ENCODE data around the gene NOD1. TPM values are rescaled to one million over a fixed set of nuclear protein-coding genes. Genes with fewer than 3 reads are reported as not detected.

The NOD1 gene
- total and polyA plus RNA-seq, 2 experiments from 2014 or later: 5.9 to 11.1 TPM

DNA sequence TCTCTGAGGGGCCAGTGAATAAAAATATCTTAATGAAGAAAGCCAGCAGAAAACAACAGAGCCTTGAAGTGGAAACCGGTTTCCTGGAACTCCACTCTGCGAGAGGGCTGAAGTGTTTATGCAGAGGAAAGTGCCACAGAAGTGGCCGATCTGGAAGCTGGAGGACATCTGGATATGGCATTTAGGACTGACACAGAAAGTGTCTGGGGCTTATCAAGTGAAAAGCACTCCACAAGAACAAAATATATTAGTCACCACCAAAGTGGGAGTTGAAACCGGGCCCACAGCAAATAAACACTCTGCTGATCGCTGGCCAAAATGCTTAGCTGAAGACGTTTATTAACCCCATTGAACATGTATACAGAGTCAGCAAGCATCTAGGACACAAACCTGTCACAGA lies 7.8 kb downstream of the NOD1 start:
- Histone ChIP-seq H3K79me2 (ENCODE audit: insufficient read depth) (peaks cover 73% of the 10 kb centered on the region), H3K4me1 (ENCODE audit: insufficient read depth) (peaks cover 81% of the 10 kb centered on the region), H3F3A (ENCODE audit: insufficient read depth) (peaks cover 73% of the 10 kb centered on the region), H2AFZ (no peak overlapping the region), H3K4me2 (ENCODE audit: unreplicated experiment) (peak overlapping the region; percentile 86), H3K9me3 (ENCODE audit: low read depth) (no peaks in the 10 kb centered on the region), H3K36me3 (ENCODE audit: low read depth) (no peaks in the 10 kb centered on the region), H3K27ac (peak overlapping the region; percentile 92), H3K9ac (peak overlapping the region; percentile 67), H3K27me3 (replicated peaks; ENCODE audit: insufficient read depth) (no peaks in the 10 kb centered on the region), H3K4me3 (peak overlapping the region; percentile 34), H3K9me2 (ENCODE audit: insufficient read depth) (no peaks in the 10 kb centered on the region), H4K20me1 (ENCODE audit: insufficient read depth) (no peaks in the 10 kb centered on the region)
- 0 to 3% methylated on average over 6 of the region's 6 CpGs for WGBS, 2 experiments (ENCODE audit: low coverage in 1 of 2, low lambda C conversion rate in 2 of 2, missing lambda C conversion rate in 2 of 2)
- in situ Hi-C loops (cut with MboI): no loop called here
- DNase-seq: peak; percentile 92
- TF ChIP-seq EZH2phosphoT487 (IDR thresholded peaks at IDR 0.05; ENCODE audit: insufficient read depth, low read depth): no peak

DNA sequence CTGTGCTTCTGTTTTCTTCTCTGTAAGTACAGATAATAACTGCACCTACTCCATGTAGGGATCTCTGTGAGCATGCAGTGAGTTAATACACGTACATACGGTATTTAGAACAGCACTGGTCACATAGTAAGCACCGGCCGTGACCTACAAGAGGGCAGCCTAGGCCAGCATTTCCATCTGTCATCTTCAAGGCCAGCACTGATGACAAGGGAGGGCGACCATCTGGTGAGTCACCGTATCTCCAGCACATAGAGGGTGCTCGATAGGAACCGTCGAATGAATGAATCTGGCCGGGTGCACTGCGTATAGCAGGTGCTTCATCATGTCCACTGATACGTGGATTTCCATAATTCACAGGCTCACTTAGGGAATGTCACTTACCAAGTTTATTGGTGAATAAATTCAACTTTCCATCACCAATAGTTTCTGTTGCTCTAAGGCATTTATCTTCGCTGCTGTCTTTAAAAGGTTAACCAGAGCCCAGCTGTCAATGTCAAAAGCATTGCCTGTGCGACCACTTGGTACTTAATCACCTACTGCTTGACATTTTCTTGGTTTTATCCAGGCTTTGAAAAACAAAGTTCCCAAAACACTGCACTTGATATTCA lies 8.3 kb downstream of the NOD1 start:
- no peaks in the 10 kb centered on the region for H3K9me3 ChIP-seq (ENCODE audit: low read depth)
- H3K79me2 ChIP-seq (ENCODE audit: insufficient read depth): peaks cover 70% of the 10 kb centered on the region
- H2AFZ ChIP-seq: no peak overlapping the region
- peaks cover 71% of the 10 kb centered on the region for H3F3A ChIP-seq (ENCODE audit: insufficient read depth)
- no peaks in the 10 kb centered on the region for H4K20me1 ChIP-seq (ENCODE audit: insufficient read depth)
- TF ChIP-seq EZH2 (IDR thresholded peaks at IDR 0.05; ENCODE audit: insufficient read depth, poor library complexity, severe bottlenecking) (no peak), EZH2phosphoT487 (IDR thresholded peaks at IDR 0.05; ENCODE audit: insufficient read depth, low read depth) (no peak)
- peak overlapping the region; percentile 34 for H3K4me3 ChIP-seq
- no peaks in the 10 kb centered on the region for H3K9me2 ChIP-seq (ENCODE audit: insufficient read depth)
- H3K4me2 ChIP-seq (ENCODE audit: unreplicated experiment): peak overlapping the region; percentile 86
- in situ Hi-C loops (cut with MboI): no loop called here
- no peaks in the 10 kb centered on the region for H3K27me3 ChIP-seq (replicated peaks; ENCODE audit: insufficient read depth)
- WGBS, 2 experiments (ENCODE audit: low coverage in 1 of 2, low lambda C conversion rate in 2 of 2, missing lambda C conversion rate in 2 of 2): 5 to 7% methylated on average over 14 of the region's 14 CpGs
- no peaks in the 10 kb centered on the region for H3K36me3 ChIP-seq (ENCODE audit: low read depth)
- H3K27ac ChIP-seq: peak overlapping the region; percentile 92
- peaks cover 81% of the 10 kb centered on the region for H3K4me1 ChIP-seq (ENCODE audit: insufficient read depth)
- DNase-seq: peak; percentile 72
- H3K9ac ChIP-seq: peak overlapping the region; percentile 67

DNA sequence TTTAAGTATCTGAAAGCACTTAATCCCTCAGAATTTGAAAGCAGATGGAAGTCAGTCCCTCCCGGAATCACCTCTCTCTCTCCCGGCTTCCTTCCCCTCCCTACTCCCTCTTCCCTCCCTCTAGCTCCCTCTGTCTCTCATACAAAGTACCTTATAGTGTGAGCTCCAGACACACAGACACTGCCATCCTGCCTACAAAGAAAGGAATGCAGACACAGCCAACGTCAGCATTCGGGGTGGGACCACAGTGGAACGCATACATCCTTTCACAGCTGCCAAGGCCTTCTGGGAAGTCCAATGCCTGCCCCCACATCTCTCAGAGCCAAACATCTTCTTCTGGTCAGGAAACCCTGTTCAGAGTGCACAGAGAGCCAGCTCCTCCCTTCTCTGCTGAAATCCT lies 9.3 kb downstream of the NOD1 start:
- Histone ChIP-seq H4K20me1 (ENCODE audit: insufficient read depth) (no peaks in the 10 kb centered on the region), H3K9me2 (ENCODE audit: insufficient read depth) (no peaks in the 10 kb centered on the region), H2AFZ (peak overlapping the region; percentile 46), H3K4me1 (ENCODE audit: insufficient read depth) (peaks cover 82% of the 10 kb centered on the region), H3F3A (ENCODE audit: insufficient read depth) (peaks cover 73% of the 10 kb centered on the region), H3K79me2 (ENCODE audit: insufficient read depth) (peaks cover 77% of the 10 kb centered on the region), H3K9ac (peak overlapping the region; percentile 75), H3K36me3 (ENCODE audit: low read depth) (no peaks in the 10 kb centered on the region), H3K9me3 (ENCODE audit: low read depth) (no peaks in the 10 kb centered on the region), H3K4me2 (ENCODE audit: unreplicated experiment) (peak overlapping the region; percentile 86), H3K27ac (peak overlapping the region; percentile 92), H3K27me3 (replicated peaks; ENCODE audit: insufficient read depth) (no peaks in the 10 kb centered on the region), H3K4me3 (peak overlapping the region; percentile 57)
- TF ChIP-seq EZH2phosphoT487 (IDR thresholded peaks at IDR 0.05; ENCODE audit: insufficient read depth, low read depth) (no peak), EZH2 (IDR thresholded peaks at IDR 0.05; ENCODE audit: insufficient read depth, poor library complexity, severe bottlenecking) (no peak)
- in situ Hi-C loops (cut with MboI): no loop called here
- 0 to 3% methylated on average over 4 to 5 of the region's 5 CpGs for WGBS, 2 experiments (ENCODE audit: low coverage in 1 of 2, low lambda C conversion rate in 2 of 2, missing lambda C conversion rate in 2 of 2)
- peak; percentile 99 for DNase-seq

DNA sequence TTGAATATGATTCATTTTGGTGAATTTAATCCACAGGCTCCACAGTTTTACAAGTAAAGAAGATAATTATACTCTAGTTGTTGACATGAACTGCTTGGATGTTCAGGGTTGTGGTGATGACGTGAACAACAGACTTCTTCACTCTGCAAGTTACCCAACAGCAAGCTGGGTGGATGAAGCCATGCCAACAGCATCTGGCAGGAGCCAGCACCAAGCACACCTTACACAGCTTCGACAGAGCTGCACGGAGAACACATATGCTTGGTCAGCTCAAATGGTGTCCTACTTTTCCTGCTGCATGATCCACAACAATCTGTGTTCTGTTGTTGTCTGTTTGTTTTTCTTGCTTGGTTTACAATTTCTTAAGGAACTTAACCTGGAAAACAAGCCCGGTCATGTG lies 9.8 kb downstream of the NOD1 start:
- Histone ChIP-seq H3K27me3 (replicated peaks; ENCODE audit: insufficient read depth) (no peaks in the 10 kb centered on the region), H3K9me3 (ENCODE audit: low read depth) (no peaks in the 10 kb centered on the region), H3K79me2 (ENCODE audit: insufficient read depth) (peaks cover 77% of the 10 kb centered on the region), H3K9ac (peak overlapping the region; percentile 75), H3K27ac (peak overlapping the region; percentile 92), H3K36me3 (ENCODE audit: low read depth) (no peaks in the 10 kb centered on the region), H3K4me3 (peak overlapping the region; percentile 57), H2AFZ (peak overlapping the region; percentile 46), H3F3A (ENCODE audit: insufficient read depth) (peaks cover 70% of the 10 kb centered on the region), H3K9me2 (ENCODE audit: insufficient read depth) (no peaks in the 10 kb centered on the region), H3K4me1 (ENCODE audit: insufficient read depth) (peaks cover 80% of the 10 kb centered on the region), H3K4me2 (ENCODE audit: unreplicated experiment) (peak overlapping the region; percentile 79), H4K20me1 (ENCODE audit: insufficient read depth) (no peaks in the 10 kb centered on the region)
- in situ Hi-C loops (cut with MboI): no loop called here
- no peak for TF ChIP-seq EZH2 (IDR thresholded peaks at IDR 0.05; ENCODE audit: insufficient read depth, poor library complexity, severe bottlenecking)
- no peak for TF ChIP-seq EZH2phosphoT487 (IDR thresholded peaks at IDR 0.05; ENCODE audit: insufficient read depth, low read depth)
- DNase-seq: peak; percentile 77
- WGBS, 2 experiments (ENCODE audit: low coverage in 1 of 2, low lambda C conversion rate in 2 of 2, missing lambda C conversion rate in 2 of 2): 20 to 34% methylated on average over 4 of the region's 4 CpGs

All from GM23248 (cell line).